HUES6 (cell line): ENCODE measurements around the gene FAM13C.
"Not testable (repeated sequence)": the region's sequence is repeated elsewhere in the genome, so short reads cannot be mapped to it uniquely, and the experiment has no call there.

Experiments used
- H3K27ac ChIP-seq: 2 replicates; pipeline ENCODE4 v1.7.0; 2013; ENCODE audit warnings: low read depth, mild to moderate bottlenecking, low read length, inconsistent platforms
- H3K27me3 ChIP-seq: 2 replicates; pipeline ENCODE4 v1.6.1; 2013; ENCODE audit warnings: low read length; ENCODE audit not compliant: control insufficient read depth, insufficient read depth
- H3K36me3 ChIP-seq: 2 replicates; pipeline ENCODE4 v1.6.1; 2013; ENCODE audit warnings: low read length; ENCODE audit not compliant: control insufficient read depth, insufficient read depth
- H3K4me1 ChIP-seq: 2 replicates; pipeline ENCODE4 v1.6.1; 2013; ENCODE audit warnings: low read length; ENCODE audit not compliant: control insufficient read depth, insufficient read depth
- H3K4me3 ChIP-seq: 2 replicates; pipeline ENCODE4 v1.5.1; 2013; ENCODE audit warnings: low read depth, low read length
- H3K9ac ChIP-seq: one replicate; pipeline ENCODE4 v1.6.1; 2013; ENCODE audit warnings: mild to moderate bottlenecking, low read length
- H3K9me3 ChIP-seq: 2 replicates; pipeline ENCODE4 v1.6.1; 2013; ENCODE audit warnings: low read depth, low read length; ENCODE audit not compliant: control insufficient read depth, insufficient read depth

FAM13C gene

GRCh38 chr10:59257224-59257623 is 105.1 kb downstream of the FAM13C start:
- Histone ChIP-seq H3K36me3 (no peaks in the 10 kb centered on the region), H3K27ac (no peak overlapping the region), H3K4me1 (no peaks in the 10 kb centered on the region), H3K27me3 (no peaks in the 10 kb centered on the region), H3K9ac (no peak overlapping the region), H3K4me3 (no peak overlapping the region), H3K9me3 (no peaks in the 10 kb centered on the region)

- no peaks in the 10 kb centered on the region for H3K9me3 ChIP-seq
- H3K27me3 ChIP-seq: no peaks in the 10 kb centered on the region
- H3K27ac ChIP-seq: no peak overlapping the region
- H3K4me3 ChIP-seq: no peak overlapping the region
- no peaks in the 10 kb centered on the region for H3K4me1 ChIP-seq
- no peaks in the 10 kb centered on the region for H3K36me3 ChIP-seq
- no peak overlapping the region for H3K9ac ChIP-seq
Measured at GRCh38 chr10:59255463-59255862, 106.9 kb downstream of the FAM13C start.

GRCh38 chr10:59252491-59252890 is 109.9 kb downstream of the FAM13C start:
- Histone ChIP-seq H3K9ac (no peak overlapping the region), H3K9me3 (no peaks in the 10 kb centered on the region), H3K4me1 (no peaks in the 10 kb centered on the region), H3K36me3 (no peaks in the 10 kb centered on the region), H3K27ac (no peak overlapping the region), H3K4me3 (no peak overlapping the region), H3K27me3 (no peaks in the 10 kb centered on the region)

- Histone ChIP-seq H3K27ac (no peak overlapping the region), H3K36me3 (no peaks in the 10 kb centered on the region), H3K9ac (no peak overlapping the region), H3K4me1 (no peaks in the 10 kb centered on the region), H3K27me3 (no peaks in the 10 kb centered on the region), H3K9me3 (no peaks in the 10 kb centered on the region), H3K4me3 (no peak overlapping the region)
Measured at GRCh38 chr10:59245686-59246085, 116.7 kb downstream of the FAM13C start.

- Histone ChIP-seq H3K9ac (no peak overlapping the region), H3K27me3 (no peaks in the 10 kb centered on the region), H3K36me3 (no peaks in the 10 kb centered on the region), H3K4me3 (no peak overlapping the region), H3K9me3 (no peaks in the 10 kb centered on the region), H3K27ac (no peak overlapping the region), H3K4me1 (no peaks in the 10 kb centered on the region)
Measured at GRCh38 chr10:59244871-59245270, 117.5 kb downstream of the FAM13C start.

GRCh38 chr10:59243611-59244195 is 118.6 kb downstream of the FAM13C start:
- Histone ChIP-seq H3K27me3 (no peaks in the 10 kb centered on the region), H3K4me3 (no peak overlapping the region), H3K27ac (no peak overlapping the region), H3K4me1 (no peaks in the 10 kb centered on the region), H3K36me3 (no peaks in the 10 kb centered on the region), H3K9ac (no peak overlapping the region), H3K9me3 (no peaks in the 10 kb centered on the region)

- H3K27ac ChIP-seq: no peak overlapping the region
- H3K27me3 ChIP-seq: no peaks in the 10 kb centered on the region
- no peaks in the 10 kb centered on the region for H3K36me3 ChIP-seq
- no peak overlapping the region for H3K9ac ChIP-seq
- no peaks in the 10 kb centered on the region for H3K4me1 ChIP-seq
- no peak overlapping the region for H3K4me3 ChIP-seq
- H3K9me3 ChIP-seq: no peaks in the 10 kb centered on the region
Measured at GRCh38 chr10:59242991-59243390, 119.4 kb downstream of the FAM13C start.

GRCh38 chr10:59242057-59242456 is 120.3 kb downstream of the FAM13C start:
- no peak overlapping the region for H3K27ac ChIP-seq
- no peak overlapping the region for H3K9ac ChIP-seq
- no peak overlapping the region for H3K4me3 ChIP-seq
- H3K36me3 ChIP-seq: no peaks in the 10 kb centered on the region
- no peaks in the 10 kb centered on the region for H3K4me1 ChIP-seq
- H3K9me3 ChIP-seq: no peaks in the 10 kb centered on the region
- no peaks in the 10 kb centered on the region for H3K27me3 ChIP-seq

- Histone ChIP-seq H3K9me3 (no peaks in the 10 kb centered on the region), H3K27ac (no peak overlapping the region), H3K9ac (no peak overlapping the region), H3K36me3 (no peaks in the 10 kb centered on the region), H3K4me1 (no peaks in the 10 kb centered on the region), H3K4me3 (no peak overlapping the region), H3K27me3 (no peaks in the 10 kb centered on the region)
Measured at GRCh38 chr10:59240582-59241183, 121.7 kb downstream of the FAM13C start.

- H3K9ac ChIP-seq, H3K27me3 ChIP-seq, H3K9me3 ChIP-seq, H3K36me3 ChIP-seq, H3K27ac ChIP-seq, H3K4me3 ChIP-seq, H3K4me1 ChIP-seq: not testable (repeated sequence)
Measured at GRCh38 chr10:59239108-59239507, 123.2 kb downstream of the FAM13C start.

GRCh38 chr10:59237775-59238174 is 124.6 kb downstream of the FAM13C start:
- H3K4me1 ChIP-seq: no peaks in the 10 kb centered on the region
- no peak overlapping the region for H3K27ac ChIP-seq
- no peak overlapping the region for H3K9ac ChIP-seq
- H3K4me3 ChIP-seq: no peak overlapping the region
- H3K36me3 ChIP-seq: no peaks in the 10 kb centered on the region
- no peaks in the 10 kb centered on the region for H3K27me3 ChIP-seq
- H3K9me3 ChIP-seq: no peaks in the 10 kb centered on the region
